Measurements from ENCODE around the gene NYNRIN.
A peak's percentile ranks its signal among the peaks of the same experiment; 100 is the strongest.

GRCh38 chr14:24429395-24430142 lies 30.8 kb downstream of the NYNRIN start, which contains the start of the genes CBLN3 and KHNYN:
- TF ChIP-seq POLR2A (IDR thresholded peaks at IDR 0.05) (peak in 3 of 4 donors; percentile 75 to 98 (median 95)), CTCF (IDR thresholded peaks at IDR 0.05) (peak in 1 of 6 experiments; percentile 16)
